ENCODE measurements around the gene RAB3IL1. TPM values are rescaled to one million over a fixed set of nuclear protein-coding genes. Genes with fewer than 3 reads are reported as not detected.

The RAB3IL1 gene
- total and polyA plus RNA-seq, 3 donors from 2014 or later: 57.7 to 88.2 (median 65.8) TPM

GRCh38 chr11:61907282-61907681, 10.1 kb downstream of the RAB3IL1 start:
- H3K27me3 ChIP-seq: no peaks in the 10 kb centered on the region
- 86 to 89% methylated on average over 12 to 18 of the region's 19 CpGs for WGBS, 2 donors
- intact Hi-C loops (cut with DNase I; ENCODE audit: low total_unique reads): no loop called here
- H3K4me1 ChIP-seq: peaks cover 47% of the 10 kb centered on the region
- TF ChIP-seq CTCF (IDR thresholded peaks at IDR 0.05): no peak
- no peak for TF ChIP-seq POLR2A (IDR thresholded peaks at IDR 0.05)
- no peaks in the 10 kb centered on the region for H3K9me3 ChIP-seq
- H3K27ac ChIP-seq: peak overlapping the region; percentile 7 to 66
- H3K4me3 ChIP-seq: no peak overlapping the region
- no peak for DNase-seq
- no peaks in the 10 kb centered on the region for H3K36me3 ChIP-seq (ENCODE audit: low read depth, missing control alignments)

GRCh38 chr11:61906522-61906909, 10.8 kb downstream of the RAB3IL1 start:
- intact Hi-C loops (cut with DNase I; ENCODE audit: low total_unique reads): no loop called here
- Histone ChIP-seq H3K27me3 (no peaks in the 10 kb centered on the region), H3K4me3 (no peak overlapping the region), H3K27ac (no peak overlapping the region), H3K4me1 (peaks cover 44% of the 10 kb centered on the region), H3K9me3 (no peaks in the 10 kb centered on the region), H3K36me3 (ENCODE audit: low read depth, missing control alignments) (no peaks in the 10 kb centered on the region)
- TF ChIP-seq CTCF (IDR thresholded peaks at IDR 0.05) (no peak), POLR2A (IDR thresholded peaks at IDR 0.05) (no peak)
- 89 to 95% methylated on average over 3 to 12 of the region's 14 CpGs for WGBS, 2 donors
- DNase-seq: no peak

- Histone ChIP-seq H3K9me3 (no peaks in the 10 kb centered on the region), H3K4me3 (no peak overlapping the region), H3K36me3 (ENCODE audit: low read depth, missing control alignments) (no peaks in the 10 kb centered on the region), H3K4me1 (peaks cover 39% of the 10 kb centered on the region), H3K27me3 (no peaks in the 10 kb centered on the region), H3K27ac (no peak overlapping the region)
- no peak for DNase-seq
- intact Hi-C loops (cut with DNase I; ENCODE audit: low total_unique reads): no loop called here
- 68 to 90% methylated on average over 2 to 14 of the region's 14 CpGs for WGBS, 2 donors
- no peak for TF ChIP-seq POLR2A (IDR thresholded peaks at IDR 0.05)
- TF ChIP-seq CTCF (IDR thresholded peaks at IDR 0.05): no peak
These were observed 11.4 kb downstream of the RAB3IL1 start for GRCh38 chr11:61905801-61906521.

GRCh38 chr11:61905067-61905696, 12.2 kb downstream of the RAB3IL1 start:
- WGBS, 2 donors: 86 to 92% methylated on average over 13 of the region's 13 CpGs
- H3K36me3 ChIP-seq (ENCODE audit: low read depth, missing control alignments): no peaks in the 10 kb centered on the region
- no peak overlapping the region for H3K27ac ChIP-seq

More at GRCh38 chr11:61905067-61905696, 12.2 kb downstream of the RAB3IL1 start:
- intact Hi-C loops (cut with DNase I; ENCODE audit: low total_unique reads): no loop called here
- Histone ChIP-seq H3K27me3 (no peaks in the 10 kb centered on the region), H3K9me3 (no peaks in the 10 kb centered on the region), H3K4me3 (no peak overlapping the region), H3K4me1 (peaks cover 31% of the 10 kb centered on the region)
- DNase-seq: no peak
- TF ChIP-seq CTCF (IDR thresholded peaks at IDR 0.05) (no peak), POLR2A (IDR thresholded peaks at IDR 0.05) (no peak)
